Right lobe of liver (tissue), 6 donors: ENCODE measurements around the gene SYT1. TPM values are rescaled to one million over a fixed set of nuclear protein-coding genes. Genes with fewer than 3 reads are reported as not detected.

Experiments used
- ATAC-seq, 4 donors: fragments of 200-7000 bp; cut with Tn5 transposase; one replicate each; pipeline ENCODE4 v1.9.1; 2020; ENCODE audit warnings: mild to moderate bottlenecking in 4 of 4, moderate library complexity in 4 of 4
- DNase-seq, 3 donors: peaks; one replicate each; pipeline ENCODE4 v3.0.0-alpha.2; 2020
- H3K27ac ChIP-seq, 3 donors: fragments of 200-600 bp; one replicate each; pipeline ENCODE4 v1.8.0; 2022
- H3K27me3 ChIP-seq, 2 donors: fragments of 200-600 bp; one replicate each; pipeline ENCODE4 v1.8.0; 2022
- H3K36me3 ChIP-seq, 4 donors: fragments of 200-600 bp; sonication (generic) in 1 of 4; one replicate each; pipeline versions ENCODE4 v1.5.1 to v1.8.0; 2017 to 2022; ENCODE audit warnings: control low read depth in 1 of 4
- H3K4me1 ChIP-seq, 4 donors: fragments of 200-600 bp; sonication (generic) in 1 of 4; one replicate each; pipeline versions ENCODE4 v1.5.1 to v1.8.0; 2017 to 2022; ENCODE audit warnings: control low read depth in 1 of 4
- H3K4me3 ChIP-seq, 3 donors: fragments of 200-600 bp; one replicate each; pipeline ENCODE4 v1.8.0; 2022
- H3K9me3 ChIP-seq, 4 donors: fragments of 200-600 bp; sonication (generic) in 1 of 4; one replicate each; pipeline versions ENCODE4 v1.5.1 to v1.8.0; 2017 to 2022; ENCODE audit warnings: control low read depth in 1 of 4
- CTCF ChIP-seq, 4 donors: fragments of 200-600 bp in 3 of 4; fragments of 450-650 bp in 1 of 4; IDR thresholded peaks; one replicate each; pipeline versions ENCODE4 v1.5.1 to v1.8.0; 2016 to 2022; ENCODE audit warnings: antibody characterized with exemption in 4 of 4, mild to moderate bottlenecking in 2 of 4
- POLR2A ChIP-seq: fragments of 450-650 bp; IDR thresholded peaks from one replicate; pipeline ENCODE4 v1.6.1; 2017; ENCODE audit warnings: antibody characterized with exemption, mild to moderate bottlenecking
- WGBS: methylation state at CpG from one replicate; pipeline ENCODE4 v1.1.6; 2018; ENCODE audit warnings: low coverage, low lambda C conversion rate; ENCODE audit not compliant: insufficient coverage; ENCODE audit errors: missing lambda C conversion rate; 5-methylcytosine and 5-hydroxymethylcytosine counted together
- intact Hi-C, 2 donors: fragments of 100-400 bp; cut with DNase I; formaldehyde crosslinking; loops; one replicate each; pipeline versions ENCODE4 v1.11.2 to v1.14.1; 2022
- total RNA-seq, 6 experiments: library from RNA; depleted of rRNA in 2 of 6; stranded (reverse); fragments of >200 nt in 2 of 6; fragmentation: NEBNext Ultra II Directional in 3 of 6; extraction: Animal tissue kit (Norgen Biotek cat#: 25700) in 3 of 6; gene quantifications; one replicate each; pipeline versions ENCODE4 v1.1.0 to v1.2.4, GENCODE V29; 2016 to 2023
- donor health status: DM: no; HTN: yes; CAD: no.
- donor health status: DM: no; HTN: no; CAD: no.
- donor health status: DM: no; HTN: no; CAD: no.
- donor health status: DM: no; HTN: yes; CAD: no.
- donor health status: DM: no; HTN: yes; CAD: no.

The SYT1 gene
- total RNA-seq, 6 experiments from 2014 or later = 0.35 to 1.9 (median 0.81) TPM

DNA sequence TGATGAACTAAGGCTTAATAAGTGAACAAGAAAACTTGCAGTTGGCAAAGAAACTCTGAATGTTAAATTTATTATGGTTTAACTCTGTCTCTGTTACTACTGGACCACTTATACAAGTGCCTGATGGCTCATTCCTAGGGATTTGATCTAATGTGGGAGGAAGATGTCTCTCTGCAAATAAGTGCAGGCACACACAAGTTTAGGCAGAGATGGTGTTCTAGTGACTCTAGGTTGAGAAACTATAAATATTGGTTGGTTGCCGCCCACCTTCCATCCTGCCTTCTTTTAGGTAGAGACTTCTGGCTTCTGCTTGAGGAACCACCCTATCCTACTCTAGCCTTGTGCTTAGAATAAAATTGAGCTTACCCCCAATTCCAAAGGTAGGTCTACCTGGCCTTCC is 570.0 kb downstream of the SYT1 start:
- TF ChIP-seq POLR2A (no peak), CTCF (IDR thresholded peaks at IDR 0.05) (no peak)
- no peaks in the 10 kb centered on the region for H3K36me3 ChIP-seq
- ATAC-seq (no peak), DNase-seq (no peak)
- intact Hi-C loops = no loop called here
- H3K27ac ChIP-seq = no peak overlapping the region
- no peaks in the 10 kb centered on the region for H3K27me3 ChIP-seq
- no peak overlapping the region for H3K4me3 ChIP-seq
- no peaks in the 10 kb centered on the region for H3K4me1 ChIP-seq
- no CpG with 5 or more reads among the region's 1 CpG for WGBS
- no peaks in the 10 kb centered on the region for H3K9me3 ChIP-seq

GRCh38 chr12:79435742-79436141 is 571.2 kb downstream of the SYT1 start:
- no peak for TF ChIP-seq CTCF (IDR thresholded peaks at IDR 0.05)
- no peak for TF ChIP-seq POLR2A
- Histone ChIP-seq H3K27ac (no peak overlapping the region), H3K4me3 (no peak overlapping the region), H3K4me1 (no peaks in the 10 kb centered on the region), H3K9me3 (no peaks in the 10 kb centered on the region), H3K27me3 (no peaks in the 10 kb centered on the region), H3K36me3 (no peaks in the 10 kb centered on the region)
- DNase-seq (no peak), ATAC-seq (no peak)
- intact Hi-C loops = no loop called here
- 100% methylated on average over 1 of the region's 1 CpG for WGBS

- Histone ChIP-seq H3K4me1 (no peaks in the 10 kb centered on the region), H3K9me3 (no peaks in the 10 kb centered on the region), H3K27ac (no peak overlapping the region), H3K27me3 (no peaks in the 10 kb centered on the region), H3K36me3 (no peaks in the 10 kb centered on the region), H3K4me3 (no peak overlapping the region)
- DNase-seq (no peak), ATAC-seq (no peak)
- TF ChIP-seq POLR2A (no peak), CTCF (IDR thresholded peaks at IDR 0.05) (no peak)
- intact Hi-C loops = no loop called here
- WGBS = 45% methylated on average over 3 of the region's 3 CpGs
Measured at GRCh38 chr12:79438480-79439174, 574.1 kb downstream of the SYT1 start.

DNA sequence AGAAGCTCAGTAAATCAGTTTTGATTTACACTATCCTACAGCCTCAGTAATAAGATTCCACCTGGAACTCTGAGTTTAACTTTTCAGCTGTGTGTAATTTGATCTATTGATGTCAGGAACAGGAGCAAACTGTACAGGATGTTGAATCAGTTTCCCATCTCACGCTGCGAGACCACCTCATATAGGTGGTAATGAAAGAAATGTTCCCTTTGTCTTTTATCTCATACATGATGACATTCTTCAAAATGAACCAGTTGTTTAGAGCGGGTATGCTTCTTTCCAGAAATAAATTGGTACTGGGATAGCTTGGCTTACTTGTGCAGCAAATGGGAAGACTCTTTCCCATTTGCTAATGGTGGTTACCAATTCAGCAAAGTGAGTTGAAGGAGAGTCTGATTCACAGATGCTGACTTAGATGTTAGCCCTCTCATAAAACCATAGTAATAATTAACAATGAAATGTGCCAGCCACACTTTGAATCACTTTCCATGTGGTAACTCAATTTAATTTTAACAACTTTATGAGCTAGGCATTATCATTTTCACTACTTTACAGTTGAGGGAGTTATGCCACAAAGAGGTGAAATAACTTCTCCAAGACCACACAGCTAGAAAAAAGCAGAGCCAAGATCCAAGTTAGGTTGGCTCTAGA is 574.7 kb downstream of the SYT1 start:
- no peak overlapping the region for H3K4me3 ChIP-seq
- no peak for DNase-seq
- intact Hi-C loops = no loop called here
- WGBS = 73% methylated on average over 3 of the region's 3 CpGs
- H3K27me3 ChIP-seq = no peaks in the 10 kb centered on the region
- no peaks in the 10 kb centered on the region for H3K9me3 ChIP-seq
- no peaks in the 10 kb centered on the region for H3K36me3 ChIP-seq
- ATAC-seq = no peak
- TF ChIP-seq POLR2A = no peak
- H3K27ac ChIP-seq = no peak overlapping the region
- no peaks in the 10 kb centered on the region for H3K4me1 ChIP-seq

- ATAC-seq (no peak), DNase-seq (no peak)
- no peaks in the 10 kb centered on the region for H3K4me1 ChIP-seq
- no peaks in the 10 kb centered on the region for H3K27me3 ChIP-seq
- no peak overlapping the region for H3K27ac ChIP-seq
- 48% methylated on average over 3 of the region's 4 CpGs for WGBS
- intact Hi-C loops = no loop called here
- H3K9me3 ChIP-seq = no peaks in the 10 kb centered on the region
- TF ChIP-seq POLR2A (no peak), CTCF (IDR thresholded peaks at IDR 0.05) (no peak)
- no peak overlapping the region for H3K4me3 ChIP-seq
- no peaks in the 10 kb centered on the region for H3K36me3 ChIP-seq
Measured at GRCh38 chr12:79441534-79441933, 577.0 kb downstream of the SYT1 start.
